Right cardiac atrium (tissue), 5 donors: ENCODE results near the gene GLUD2. TPM values are rescaled to one million over a fixed set of nuclear protein-coding genes. Genes with fewer than 3 reads are reported as not detected.
"Not testable (repeated sequence)": the region's sequence is repeated elsewhere in the genome, so short reads cannot be mapped to it uniquely, and the experiment has no call there.

Experiments used
- ATAC-seq, 2 donors: fragments of 200-7000 bp; cut with Tn5 transposase; one replicate each; pipeline versions ENCODE4 v1.8.0 to v1.9.1; 2020; ENCODE audit warnings: moderate library complexity in 2 of 2, mild to moderate bottlenecking in 1 of 2
- DNase-seq, 3 donors: peaks; one replicate each; pipeline ENCODE4 v3.0.0-alpha.2; 2020
- H3K27ac ChIP-seq: one replicate; pipeline ENCODE4 v1.5.1; 2013; ENCODE audit warnings: mild to moderate bottlenecking, low read length, control low read depth, moderate library complexity
- H3K27me3 ChIP-seq: one replicate; pipeline ENCODE4 v1.6.1; 2013; ENCODE audit not compliant: control insufficient read depth, insufficient read depth
- H3K4me1 ChIP-seq: one replicate; pipeline ENCODE4 v1.6.1; 2013; ENCODE audit warnings: low read length; ENCODE audit not compliant: control insufficient read depth, insufficient read depth
- H3K4me3 ChIP-seq: one replicate; pipeline ENCODE4 v1.5.1; 2013; ENCODE audit warnings: low read length, control low read depth
- H3K9me3 ChIP-seq: one replicate; pipeline ENCODE4 v1.6.1; 2013; ENCODE audit warnings: low read length; ENCODE audit not compliant: control insufficient read depth
- WGBS: extraction: QIAGEN DNeasy Blood & Tissue Kit; methylation state at CpG from one replicate; pipeline ENCODE4 v1.1.7; 2013; 5-methylcytosine and 5-hydroxymethylcytosine counted together
- intact Hi-C, 4 donors: fragments of 100-400 bp; cut with DNase I; formaldehyde crosslinking; loops; one replicate each; pipeline versions ENCODE4 v1.11.0 to v1.14.0; 2022 to 2023
- polyA plus RNA-seq: library from polyadenylated mRNA; stranded (reverse); fragments of 200-250 nt; gene quantifications from one replicate; pipeline ENCODE4 v1.2.3, GENCODE V29; 2013
- total RNA-seq, 4 donors: library from RNA; stranded (reverse); fragmentation: NEBNext Ultra II Directional; extraction: Animal tissue kit (Norgen Biotek cat#: 25700); gene quantifications; one replicate each; pipeline ENCODE4 v1.2.1, GENCODE V29; 2021
- donor health status: healthy with polysubstance abuse.
- donor health status: DM: no; HTN: yes; CAD: no.
- donor health status: DM: no; HTN: no; CAD: no.
- donor health status: DM: no; HTN: yes; CAD: no; lungs with severe emphysema.
- donor health status: DM: yes; HTN: yes; CAD: no.

GLUD2 gene
- total and polyA plus RNA-seq, 5 donors = 0.41 to 1.6 (median 1.2) TPM

GRCh38 chrX:121032531-121032930, 14.9 kb upstream of the GLUD2 start:
- DNase-seq (peak in 1 of 3 donors; percentile 28), ATAC-seq (no peak)
- Histone ChIP-seq H3K4me1 (no peaks in the 10 kb centered on the region), H3K27me3 (no peaks in the 10 kb centered on the region), H3K9me3 (no peaks in the 10 kb centered on the region), H3K4me3 (no peak overlapping the region), H3K27ac (no peak overlapping the region)
- intact Hi-C loops = no loop called here
- WGBS = 33% methylated on average over 2 of the region's 2 CpGs

DNA sequence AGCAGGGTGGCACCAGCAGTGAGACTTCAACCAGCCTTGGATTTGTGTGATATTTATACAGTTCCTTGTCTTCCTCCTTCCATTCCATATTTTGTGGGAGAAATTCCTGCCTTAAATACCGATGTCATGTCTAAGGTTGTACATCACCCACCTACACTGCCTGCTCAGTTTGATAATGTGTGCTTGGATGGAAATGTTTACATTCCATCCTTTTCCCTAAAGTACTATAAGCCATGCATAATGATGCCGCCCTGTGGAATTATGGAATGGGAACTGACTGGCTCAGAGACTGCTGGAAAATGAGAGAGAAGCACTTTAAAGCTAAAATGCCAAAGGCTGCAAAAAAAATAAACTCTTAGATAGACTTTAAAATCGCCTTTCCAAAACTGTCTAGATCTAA, 11.3 kb upstream of the GLUD2 start:
- WGBS = 61% methylated on average over 3 of the region's 3 CpGs
- intact Hi-C loops = no loop called here
- H3K4me1 ChIP-seq = no peaks in the 10 kb centered on the region
- DNase-seq (no peak), ATAC-seq (no peak)
- H3K4me3 ChIP-seq = no peak overlapping the region
- no peaks in the 10 kb centered on the region for H3K9me3 ChIP-seq
- H3K27me3 ChIP-seq = no peaks in the 10 kb centered on the region
- H3K27ac ChIP-seq = no peak overlapping the region

GRCh38 chrX:121036951-121037350, 10.5 kb upstream of the GLUD2 start:
- 87% methylated on average over 4 of the region's 4 CpGs for WGBS
- intact Hi-C loops = no loop called here
- no peaks in the 10 kb centered on the region for H3K27me3 ChIP-seq

DNA sequence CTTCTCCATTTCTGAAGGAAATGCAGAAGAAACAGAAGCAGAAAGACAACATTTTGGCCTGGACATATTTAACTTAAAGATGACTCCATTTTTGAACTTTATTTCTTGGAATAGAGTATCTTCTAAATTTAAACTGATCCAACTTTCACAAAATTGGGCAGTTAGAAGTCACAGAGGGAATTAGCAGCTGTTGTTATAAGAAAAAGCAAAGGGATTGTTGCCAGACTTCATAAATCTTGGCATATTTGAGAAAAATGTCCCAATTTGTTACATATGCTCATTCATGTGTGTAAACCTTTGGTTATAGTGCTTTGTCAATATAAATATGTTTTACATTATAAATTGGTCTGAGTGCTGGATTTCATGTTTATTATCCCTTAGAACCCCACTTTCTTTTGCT, 3.4 kb downstream of the GLUD2 start:
- Histone ChIP-seq H3K4me1 (no peaks in the 10 kb centered on the region), H3K27me3 (no peaks in the 10 kb centered on the region), H3K4me3 (no peak overlapping the region), H3K9me3 (no peaks in the 10 kb centered on the region), H3K27ac (no peak overlapping the region)
- ATAC-seq = no peak
- DNase-seq = no peak
- intact Hi-C loops = no loop called here

More at GRCh38 chrX:121036951-121037350, 10.5 kb upstream of the GLUD2 start:
- DNase-seq (no peak), ATAC-seq (no peak)
- H3K9me3 ChIP-seq = no peaks in the 10 kb centered on the region
- H3K4me1 ChIP-seq = no peaks in the 10 kb centered on the region
- no peak overlapping the region for H3K4me3 ChIP-seq
- no peak overlapping the region for H3K27ac ChIP-seq

DNA sequence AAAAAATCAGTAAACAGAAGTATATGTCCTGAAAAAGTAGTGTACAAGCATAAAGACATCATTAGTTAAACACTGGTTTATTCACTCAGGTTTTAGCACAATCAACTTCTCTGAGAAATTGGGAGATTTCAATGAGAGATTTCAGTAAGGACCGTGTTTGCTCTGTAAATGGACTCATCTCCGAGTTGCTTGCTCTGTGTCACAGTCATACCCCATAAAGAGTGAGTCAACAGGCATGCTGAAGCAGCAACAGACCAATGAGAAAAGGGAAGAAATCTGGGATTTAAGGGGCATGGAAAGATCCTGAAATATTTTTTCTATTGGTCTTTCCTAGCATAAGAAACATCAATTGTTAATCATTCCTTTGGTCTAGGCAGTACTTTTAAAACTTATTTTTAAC, 4.7 kb downstream of the GLUD2 start:
- no peaks in the 10 kb centered on the region for H3K9me3 ChIP-seq
- no peak for DNase-seq
- H3K4me3 ChIP-seq = no peak overlapping the region
- ATAC-seq = no peak
- H3K27ac ChIP-seq = no peak overlapping the region
- 87% methylated on average over 2 of the region's 2 CpGs for WGBS
- intact Hi-C loops = no loop called here
- no peaks in the 10 kb centered on the region for H3K4me1 ChIP-seq
- no peaks in the 10 kb centered on the region for H3K27me3 ChIP-seq

DNA sequence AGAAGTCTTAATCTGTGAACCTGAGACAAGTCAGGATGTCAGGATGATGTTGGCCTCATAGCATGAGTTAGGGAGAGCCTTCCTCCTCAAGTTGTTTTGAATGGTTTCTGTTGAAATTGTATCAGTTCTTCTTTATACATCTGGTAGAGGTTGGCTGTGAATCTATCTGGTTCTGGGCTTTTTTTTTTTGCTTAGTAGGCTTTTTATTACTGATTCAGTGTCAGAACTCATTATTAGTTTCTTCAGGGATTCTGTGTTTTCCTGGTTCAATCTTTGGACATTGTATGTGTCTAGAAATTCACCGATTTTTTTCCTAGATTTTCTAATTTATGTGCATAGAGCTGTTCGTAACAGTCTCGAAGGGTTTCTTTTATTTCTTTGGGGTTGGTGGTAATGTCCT, 14.9 kb downstream of the GLUD2 start:
- 98% methylated on average over 3 of the region's 3 CpGs for WGBS
- Histone ChIP-seq H3K9me3 (no peaks in the 10 kb centered on the region), H3K4me1 (no peaks in the 10 kb centered on the region), H3K27me3 (no peaks in the 10 kb centered on the region), H3K4me3 (no peak overlapping the region), H3K27ac (no peak overlapping the region)
- intact Hi-C loops = no loop called here
- no peak for DNase-seq
- ATAC-seq = no peak

GRCh38 chrX:121064579-121064978, 17.2 kb downstream of the GLUD2 start:
- H3K9me3 ChIP-seq = no peaks in the 10 kb centered on the region
- intact Hi-C loops = no loop called here
- no peaks in the 10 kb centered on the region for H3K4me1 ChIP-seq
- DNase-seq (no peak), ATAC-seq (no peak)
- no peaks in the 10 kb centered on the region for H3K27me3 ChIP-seq
- no peak overlapping the region for H3K4me3 ChIP-seq
- H3K27ac ChIP-seq = no peak overlapping the region
- WGBS = 94% methylated on average over 6 of the region's 6 CpGs

GRCh38 chrX:121084247-121084646, 36.8 kb downstream of the GLUD2 start:
- H3K4me1 ChIP-seq, H3K27ac ChIP-seq, H3K27me3 ChIP-seq, ATAC-seq, DNase-seq, intact Hi-C loops, H3K4me3 ChIP-seq, H3K9me3 ChIP-seq: not testable (repeated sequence)
- WGBS = 87% methylated on average over 2 of the region's 2 CpGs

DNA sequence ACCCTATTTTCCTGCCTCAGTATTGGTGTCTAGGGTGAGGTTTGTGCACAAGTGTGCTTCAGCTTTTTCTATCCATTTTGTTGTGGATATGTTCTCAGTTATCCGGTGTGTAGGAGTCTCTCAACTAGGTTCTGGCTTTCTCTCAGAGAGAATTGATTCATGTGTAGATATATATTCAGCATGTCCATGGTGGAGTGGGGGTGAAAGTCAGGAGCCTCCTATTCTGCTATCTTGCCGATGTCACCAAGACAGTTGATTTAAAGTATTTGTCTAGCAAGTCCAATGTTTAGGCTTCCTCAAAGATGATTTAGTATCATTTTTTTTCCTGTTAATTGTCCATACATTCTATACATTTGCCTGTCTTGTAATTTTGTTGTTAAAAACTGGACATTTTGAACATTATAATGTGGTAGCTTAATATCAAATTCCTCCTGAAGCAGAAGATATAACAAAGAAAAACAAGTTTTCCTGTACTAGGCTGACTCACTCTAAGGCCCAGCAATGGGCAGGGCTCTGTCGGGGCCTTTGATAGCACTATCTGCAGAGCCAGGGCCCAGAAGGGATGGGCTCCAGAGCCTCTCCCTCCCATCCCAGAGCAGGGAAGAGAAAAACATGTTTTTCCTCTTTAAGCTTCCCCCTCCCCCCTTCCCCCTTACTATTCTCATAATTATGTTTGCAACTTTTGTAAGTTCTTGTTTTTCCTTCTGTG, 37.6 kb downstream of the GLUD2 start:
- intact Hi-C loops = no loop called here
- H3K27me3 ChIP-seq = no peaks in the 10 kb centered on the region
- H3K4me3 ChIP-seq = no peak overlapping the region
- DNase-seq (no peak), ATAC-seq (no peak)
- 68% methylated on average over 3 of the region's 3 CpGs for WGBS
- H3K9me3 ChIP-seq = no peaks in the 10 kb centered on the region
- no peak overlapping the region for H3K27ac ChIP-seq
- no peaks in the 10 kb centered on the region for H3K4me1 ChIP-seq

- intact Hi-C loops = no loop called here
- Histone ChIP-seq H3K9me3 (no peaks in the 10 kb centered on the region), H3K4me3 (no peak overlapping the region), H3K4me1 (no peaks in the 10 kb centered on the region), H3K27ac (no peak overlapping the region), H3K27me3 (no peaks in the 10 kb centered on the region)
- ATAC-seq (no peak), DNase-seq (no peak)
- 89% methylated on average over 2 of the region's 2 CpGs for WGBS
Measured at GRCh38 chrX:121085612-121086010, 38.2 kb downstream of the GLUD2 start.

- DNase-seq (no peak), ATAC-seq (no peak)
- Histone ChIP-seq H3K27ac (no peak overlapping the region), H3K27me3 (no peaks in the 10 kb centered on the region), H3K4me3 (no peak overlapping the region), H3K9me3 (no peaks in the 10 kb centered on the region), H3K4me1 (no peaks in the 10 kb centered on the region)
- WGBS = 84% methylated on average over 2 of the region's 2 CpGs
- intact Hi-C loops = no loop called here
Measured at GRCh38 chrX:121093011-121093410, 45.6 kb downstream of the GLUD2 start.
